Astrocyte of the cerebellum (primary cell): Measurements from ENCODE around the gene TFAP2D.

Experiments
- DNase-seq: peaks from one replicate; pipeline ENCODE4 v3.0.0-alpha.2; 2011; ENCODE audit warnings: low read depth
- H3K4me3 ChIP-seq: 2 replicates; pipeline ENCODE4 v1.5.1; 2011; ENCODE audit warnings: mild to moderate bottlenecking, low read depth, low read length, moderate library complexity
- CTCF ChIP-seq: IDR thresholded peaks from 2 replicates; pipeline ENCODE4 v1.5.1; 2012; ENCODE audit warnings: low read length, low read depth, moderate library complexity, mild to moderate bottlenecking; ENCODE audit errors: missing control alignments
- in situ Hi-C: cut with HindIII; loops from 2 replicates; pipeline ENCODE4 v1.10.0; 2017; ENCODE audit warnings: low sequenced_read_pairs

TFAP2D gene

GRCh38 chr6:50713226-50713625 is at the start of gene TFAP2D:
Gene TFAP2D, plus strand, starts transcription at chr6:50713526. Its CDS starts 530 bp downstream, at chr6:50714056.
- TF ChIP-seq CTCF = no peak
- in situ Hi-C loops = no loop called here
- no peak within 1 kb of the TSS for H3K4me3 ChIP-seq
- DNase-seq = no peak

- DNase-seq = no peak
- in situ Hi-C loops = no loop called here
- no peak overlapping the region for H3K4me3 ChIP-seq
- no peak for TF ChIP-seq CTCF
Observed at GRCh38 chr6:50663806-50664205, 49.5 kb upstream of the TFAP2D start.

- H3K4me3 ChIP-seq = no peak overlapping the region
- no peak for DNase-seq
- in situ Hi-C loops = no loop called here
Observed at GRCh38 chr6:50666089-50666488, 47.2 kb upstream of the TFAP2D start.

GRCh38 chr6:50681213-50681824 is 32.0 kb upstream of the TFAP2D start:
- TF ChIP-seq CTCF = no peak
- DNase-seq = no peak
- in situ Hi-C loops = no loop called here
- H3K4me3 ChIP-seq = no peak overlapping the region

More at GRCh38 chr6:50666089-50666488, 47.2 kb upstream of the TFAP2D start:
- no peak for TF ChIP-seq CTCF

GRCh38 chr6:50689210-50689609 is 24.1 kb upstream of the TFAP2D start:
- TF ChIP-seq CTCF = no peak
- H3K4me3 ChIP-seq = no peak overlapping the region
- in situ Hi-C loops = no loop called here
- DNase-seq = no peak

- no peak for DNase-seq
- no peak for TF ChIP-seq CTCF
- H3K4me3 ChIP-seq = no peak overlapping the region
- in situ Hi-C loops = no loop called here
Observed at GRCh38 chr6:50691814-50692495, 21.4 kb upstream of the TFAP2D start.
